Activated CD4-positive, alpha-beta T cell treated with anti-CD3 and anti-CD28 coated beads, Interleukin-2, amount 50 U/mL, for 48 hours (primary cell): ENCODE measurements around the gene NUP133.
"Not testable (repeated sequence)": the region's sequence is repeated elsewhere in the genome, so short reads cannot be mapped to it uniquely, and the experiment has no call there.

Experiments used
- DNase-seq, 2 experiments: peaks; one replicate each; pipeline ENCODE4 v3.0.0-alpha.2; 2020

Gene NUP133

GRCh38 chr1:229411434-229412055, 96.6 kb downstream of the NUP133 start:
- no peak for DNase-seq

- DNase-seq, result peak in 1 of 2 experiments; percentile 36
Measured at GRCh38 chr1:229410692-229411433, 97.3 kb downstream of the NUP133 start.

GRCh38 chr1:229410370-229410691, 97.8 kb downstream of the NUP133 start:
- no peak for DNase-seq

- DNase-seq, result no peak
Measured at GRCh38 chr1:229409616-229410369, 98.3 kb downstream of the NUP133 start.

GRCh38 chr1:229408458-229409037, 99.6 kb downstream of the NUP133 start:
- no peak for DNase-seq

- no peak for DNase-seq
Measured at GRCh38 chr1:229407206-229408026, 100.7 kb downstream of the NUP133 start.

GRCh38 chr1:229406798-229407197, 101.3 kb downstream of the NUP133 start:
- DNase-seq, result no peak

GRCh38 chr1:229403573-229403972, 104.6 kb downstream of the NUP133 start:
- DNase-seq, result no peak

GRCh38 chr1:229402993-229403392, 105.1 kb downstream of the NUP133 start:
- DNase-seq, result no peak

GRCh38 chr1:229402329-229402728, 105.8 kb downstream of the NUP133 start:
- DNase-seq, result not testable (repeated sequence)

GRCh38 chr1:229397762-229398161, 110.4 kb downstream of the NUP133 start:
- DNase-seq, result no peak

- DNase-seq, result no peak
Measured at GRCh38 chr1:229396585-229397206, 111.4 kb downstream of the NUP133 start.

GRCh38 chr1:229394517-229394916, 113.6 kb downstream of the NUP133 start:
- DNase-seq, result not testable (repeated sequence)

GRCh38 chr1:229392936-229393335, 115.2 kb downstream of the NUP133 start:
- DNase-seq, result no peak
